Mucosa of descending colon (tissue), 3 donors: ENCODE results near the gene DHX58. TPM values are rescaled to one million over a fixed set of nuclear protein-coding genes. Genes with fewer than 3 reads are reported as not detected.
A peak's percentile ranks its signal among the peaks of the same experiment; 100 is the strongest.

ENCODE experiments used
- ATAC-seq: fragments of 200-7000 bp; cut with Tn5 transposase; one replicate; pipeline ENCODE4 v1.9.1; 2020; ENCODE audit warnings: mild to moderate bottlenecking, moderate library complexity
- DNase-seq, 3 donors: peaks; one replicate each; pipeline ENCODE4 v3.0.0-alpha.2; 2020
- H3K36me3 ChIP-seq: fragments of 200-600 bp; one replicate; pipeline ENCODE4 v1.8.0; 2021; ENCODE audit warnings: low read depth, mild to moderate bottlenecking
- H3K4me1 ChIP-seq: fragments of 200-600 bp; one replicate; pipeline ENCODE4 v1.8.0; 2021; ENCODE audit warnings: low read depth, mild to moderate bottlenecking
- H3K4me3 ChIP-seq: fragments of 200-600 bp; one replicate; pipeline ENCODE4 v1.8.0; 2021; ENCODE audit warnings: mild to moderate bottlenecking
- H3K9me3 ChIP-seq: fragments of 200-600 bp; one replicate; pipeline ENCODE4 v1.8.0; 2021; ENCODE audit warnings: mild to moderate bottlenecking
- intact Hi-C, 2 donors: fragments of 100-400 bp; cut with DNase I in 1 of 2; cut with micrococcal nuclease in 1 of 2; formaldehyde crosslinking; loops; one replicate each; pipeline versions ENCODE4 v1.11.0 to v1.11.1; 2022; cut with DNase I, micrococcal nuclease
- total RNA-seq, 3 donors: library from RNA; stranded (reverse); fragmentation: NEBNext Ultra II Directional in 2 of 3; extraction: Animal tissue kit (Norgen Biotek cat#: 25700) in 2 of 3; gene quantifications; one replicate each; pipeline versions ENCODE4 v1.2.1 to v1.2.4, GENCODE V29; 2021 to 2023
- TF ChIP-seq, protein P1 (sequence below): fragments of 200-600 bp; IDR thresholded peaks from one replicate; pipeline ENCODE4 v1.8.0; 2022; ENCODE audit warnings: antibody characterized with exemption, mild to moderate bottlenecking
- donor health status: DM: no; HTN: no; CAD: no; lungs with moderate emphysema.
- donor health status: DM: no; HTN: no; CAD: no.
- donor health status: DM: no; HTN: yes; CAD: no.

DHX58 gene
- total RNA-seq, 3 donors from 2014 or later: 11.7 to 18.0 (median 14.0) TPM

- ATAC-seq (no peak), DNase-seq (peak in 1 of 3 donors; percentile 47)
- H3K4me1 ChIP-seq: peaks cover 18% of the 10 kb centered on the region
- no peak overlapping the region for H3K4me3 ChIP-seq
- intact Hi-C loops: loop anchor here in 1 of 2 donors (10.0 kb wide), 1 partner anchor 146 kb away; the partner anchor contains the start of gene CNP
- H3K9me3 ChIP-seq: no peaks in the 10 kb centered on the region
- H3K36me3 ChIP-seq: no peaks in the 10 kb centered on the region
- TF ChIP-seq, protein P1, sequence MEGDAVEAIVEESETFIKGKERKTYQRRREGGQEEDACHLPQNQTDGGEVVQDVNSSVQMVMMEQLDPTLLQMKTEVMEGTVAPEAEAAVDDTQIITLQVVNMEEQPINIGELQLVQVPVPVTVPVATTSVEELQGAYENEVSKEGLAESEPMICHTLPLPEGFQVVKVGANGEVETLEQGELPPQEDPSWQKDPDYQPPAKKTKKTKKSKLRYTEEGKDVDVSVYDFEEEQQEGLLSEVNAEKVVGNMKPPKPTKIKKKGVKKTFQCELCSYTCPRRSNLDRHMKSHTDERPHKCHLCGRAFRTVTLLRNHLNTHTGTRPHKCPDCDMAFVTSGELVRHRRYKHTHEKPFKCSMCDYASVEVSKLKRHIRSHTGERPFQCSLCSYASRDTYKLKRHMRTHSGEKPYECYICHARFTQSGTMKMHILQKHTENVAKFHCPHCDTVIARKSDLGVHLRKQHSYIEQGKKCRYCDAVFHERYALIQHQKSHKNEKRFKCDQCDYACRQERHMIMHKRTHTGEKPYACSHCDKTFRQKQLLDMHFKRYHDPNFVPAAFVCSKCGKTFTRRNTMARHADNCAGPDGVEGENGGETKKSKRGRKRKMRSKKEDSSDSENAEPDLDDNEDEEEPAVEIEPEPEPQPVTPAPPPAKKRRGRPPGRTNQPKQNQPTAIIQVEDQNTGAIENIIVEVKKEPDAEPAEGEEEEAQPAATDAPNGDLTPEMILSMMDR: no peak
Measured at GRCh38 chr17:42110301-42111264, 1.9 kb downstream of the DHX58 start.

DNA sequence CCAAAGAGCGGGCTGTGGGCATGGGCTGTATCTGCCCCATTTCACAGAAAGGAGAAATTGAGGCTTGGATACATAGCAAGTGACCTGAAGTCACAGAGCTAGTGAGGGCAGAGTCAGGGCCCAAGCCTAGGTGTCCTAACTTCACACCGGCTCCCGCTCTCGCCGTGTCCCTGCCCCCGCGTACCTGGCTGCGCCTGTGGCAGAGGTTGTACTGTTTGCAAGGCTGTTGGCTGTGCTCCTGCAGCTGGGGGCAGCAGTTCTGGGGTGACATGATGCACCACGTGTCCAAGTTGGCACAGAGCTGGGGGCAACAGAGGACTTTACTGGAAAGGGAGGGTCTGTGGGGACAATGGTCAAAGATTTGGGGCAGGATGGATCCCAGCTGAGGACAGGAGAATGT is 3.4 kb downstream of the DHX58 start:
- peak in 1 of 3 donors; percentile 56 for DNase-seq
- H3K9me3 ChIP-seq: no peaks in the 10 kb centered on the region
- H3K4me3 ChIP-seq: no peak overlapping the region
- intact Hi-C loops: no loop called here
- peaks cover 18% of the 10 kb centered on the region for H3K4me1 ChIP-seq
- no peak for ATAC-seq
- H3K36me3 ChIP-seq: no peaks in the 10 kb centered on the region
- TF ChIP-seq, protein P1: no peak

DNA sequence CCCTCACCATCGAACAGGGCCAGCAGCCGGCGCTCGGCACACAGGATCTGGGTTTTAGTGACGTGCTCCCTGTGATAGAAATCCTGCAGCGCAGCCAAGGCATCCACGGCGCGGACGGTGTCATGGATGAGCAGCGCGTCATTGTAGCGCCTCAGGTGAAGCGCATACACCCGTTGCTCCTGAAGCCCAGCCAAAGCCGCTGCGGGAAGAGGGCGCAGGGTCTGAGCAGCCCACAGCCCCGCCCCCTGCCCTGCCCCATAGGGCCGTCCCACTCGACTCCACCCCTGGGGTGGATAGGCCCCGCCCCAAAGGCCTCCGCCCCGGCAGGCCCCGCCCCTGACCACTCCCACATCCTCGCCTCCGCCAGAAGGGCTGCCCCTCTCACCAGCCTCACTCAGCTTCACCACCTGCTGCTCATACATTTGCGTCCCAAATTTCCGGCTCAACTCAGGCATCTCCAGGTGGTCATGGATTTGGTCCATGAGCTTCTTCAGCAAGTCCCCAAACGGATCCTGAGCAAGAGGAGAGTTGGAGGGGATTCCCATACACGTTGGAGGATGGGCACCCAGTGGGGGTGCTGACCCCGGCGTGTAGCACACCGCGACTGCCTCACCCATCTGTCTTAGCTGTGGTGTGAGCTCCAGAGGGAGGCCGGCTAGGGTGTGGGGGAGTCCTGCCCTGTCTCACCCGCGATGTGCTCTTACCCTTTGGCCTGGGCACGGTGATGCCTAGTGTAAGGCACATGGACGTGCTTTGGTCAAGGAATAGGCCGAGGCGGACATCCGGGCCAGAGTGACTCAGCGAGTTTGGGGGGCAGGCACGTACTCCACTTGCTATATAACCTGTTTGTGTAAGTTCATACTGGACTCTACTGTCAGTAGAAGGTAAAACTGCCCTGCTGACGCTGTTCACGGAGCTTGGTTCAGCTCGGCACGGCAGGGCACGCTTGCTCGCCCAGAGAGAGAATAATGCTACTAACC is 4.6 kb downstream of the DHX58 start:
- Histone ChIP-seq H3K4me3 (no peak overlapping the region), H3K36me3 (no peaks in the 10 kb centered on the region), H3K4me1 (peaks cover 14% of the 10 kb centered on the region), H3K9me3 (no peaks in the 10 kb centered on the region)
- TF ChIP-seq, protein P1: no peak
- DNase-seq: peak; percentile 88 to 95 (median 92)
- intact Hi-C loops: no loop called here
- peak; percentile 81 for ATAC-seq

- H3K9me3 ChIP-seq: no peaks in the 10 kb centered on the region
- DNase-seq (peak in 1 of 3 donors; percentile 1), ATAC-seq (no peak)
- peaks cover 10% of the 10 kb centered on the region for H3K4me1 ChIP-seq
- no peak overlapping the region for H3K4me3 ChIP-seq
- H3K36me3 ChIP-seq: no peaks in the 10 kb centered on the region
- intact Hi-C loops: no loop called here
- TF ChIP-seq, protein P1: no peak
Measured at GRCh38 chr17:42107124-42107523, 5.4 kb downstream of the DHX58 start.

DNA sequence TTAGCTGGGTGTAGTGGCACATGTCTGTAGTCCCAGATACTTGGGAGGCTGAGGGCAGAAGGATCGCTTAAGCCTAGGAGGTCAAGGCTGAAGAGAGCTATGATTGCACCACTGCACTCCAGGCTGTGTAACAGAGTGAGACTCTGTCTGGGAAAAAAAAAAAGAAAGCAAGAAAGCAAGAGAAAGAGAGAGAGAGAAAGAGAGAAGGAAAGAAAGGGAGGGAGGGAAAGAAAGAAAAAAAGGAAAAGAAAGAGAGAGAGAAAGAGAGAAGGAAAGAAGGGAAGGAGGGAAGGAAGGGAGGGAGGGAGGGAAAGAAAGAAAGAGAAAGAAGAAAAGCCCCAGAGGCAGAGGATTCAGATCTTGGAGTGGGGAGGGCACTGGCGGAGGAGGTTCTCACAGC is 6.5 kb downstream of the DHX58 start:
- TF ChIP-seq, protein P1: no peak
- intact Hi-C loops: no loop called here
- H3K4me1 ChIP-seq: no peaks in the 10 kb centered on the region
- DNase-seq: no peak
- no peak overlapping the region for H3K4me3 ChIP-seq
- no peak for ATAC-seq
- no peaks in the 10 kb centered on the region for H3K9me3 ChIP-seq
- no peaks in the 10 kb centered on the region for H3K36me3 ChIP-seq
